Measurements from ENCODE around the gene APOBEC3A. TPM values are rescaled to one million over a fixed set of nuclear protein-coding genes. Genes with fewer than 3 reads are reported as not detected.

The APOBEC3A gene
- total RNA-seq, 1 donor from 2014 or later = 1.0 TPM

- no peak for DNase-seq (ENCODE audit: low read depth)
- no peaks in the 10 kb centered on the region for H3K36me3 ChIP-seq (ENCODE audit: control insufficient read depth, insufficient read depth, low read length)
- H3K27me3 ChIP-seq (ENCODE audit: control insufficient read depth, insufficient read depth, low read length) = no peaks in the 10 kb centered on the region
- H3K4me3 ChIP-seq (ENCODE audit: low read depth, low read length) = no peak overlapping the region
- no peak for TF ChIP-seq CTCF (IDR thresholded peaks at IDR 0.05; ENCODE audit: insufficient read depth, low read length, poor library complexity, severe bottlenecking)
Measured at GRCh38 chr22:38964989-38965388, 7.6 kb downstream of the APOBEC3A start.

DNA sequence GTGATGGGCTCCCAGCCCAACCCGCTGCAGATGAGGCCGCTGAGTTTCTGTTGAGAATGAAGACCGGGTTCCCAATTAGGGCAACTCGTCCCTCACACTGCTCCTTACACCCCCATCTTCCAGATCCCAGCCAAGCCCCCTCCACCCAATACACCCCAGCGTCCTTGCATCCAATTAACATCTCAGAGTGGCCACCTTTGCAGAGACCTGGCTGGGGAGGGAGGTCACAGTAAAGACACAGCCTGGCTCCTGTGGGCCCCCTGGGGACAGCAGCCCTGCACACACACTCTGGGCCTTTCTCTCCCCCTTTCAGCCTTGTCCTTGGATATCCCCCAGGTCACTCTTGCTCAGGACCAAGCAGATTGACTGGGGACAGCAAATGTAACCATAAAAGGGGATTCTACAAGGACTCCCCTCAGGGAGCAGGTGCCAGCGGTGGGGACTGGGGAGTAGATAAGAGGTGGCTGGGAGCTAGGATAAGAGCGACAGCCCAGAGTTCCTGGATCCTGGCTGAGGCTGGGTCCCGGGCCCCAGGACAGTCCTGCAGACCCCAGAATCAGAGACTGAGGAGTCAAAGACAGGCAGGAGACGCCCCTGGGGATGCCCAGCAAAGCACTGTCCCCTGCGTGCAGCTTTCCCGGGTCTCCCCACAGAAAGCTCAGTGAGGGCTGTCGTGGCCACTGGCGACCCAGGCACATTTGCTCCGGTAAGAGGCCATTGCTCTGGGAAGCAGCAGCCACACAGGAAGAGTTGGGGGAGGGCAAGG is 8.4 kb downstream of the APOBEC3A start:
- H3K36me3 ChIP-seq (ENCODE audit: control insufficient read depth, insufficient read depth, low read length) = no peaks in the 10 kb centered on the region
- DNase-seq (ENCODE audit: low read depth) = no peak
- H3K27me3 ChIP-seq (ENCODE audit: control insufficient read depth, insufficient read depth, low read length) = no peaks in the 10 kb centered on the region
- H3K4me3 ChIP-seq (ENCODE audit: low read depth, low read length) = no peak overlapping the region
- no peak for TF ChIP-seq CTCF (IDR thresholded peaks at IDR 0.05; ENCODE audit: insufficient read depth, low read length, poor library complexity, severe bottlenecking)

DNA sequence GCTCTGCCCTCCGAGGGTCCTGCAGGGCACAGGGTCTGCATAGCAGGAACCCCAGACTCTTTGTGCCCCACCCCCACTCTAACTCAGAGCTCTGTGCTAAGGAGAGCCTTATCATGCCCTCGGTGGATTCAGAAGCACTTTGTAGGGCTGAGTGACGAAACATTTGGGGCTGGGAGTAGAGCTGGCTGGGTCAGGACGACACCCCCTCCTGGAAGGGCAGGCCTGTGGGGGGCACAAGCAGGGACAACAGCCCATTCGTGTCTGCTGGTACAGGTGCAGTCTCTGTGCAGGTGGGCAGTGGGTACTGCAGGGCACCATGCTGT is 8.9 kb downstream of the APOBEC3A start:
- no peak for TF ChIP-seq CTCF (IDR thresholded peaks at IDR 0.05; ENCODE audit: insufficient read depth, low read length, poor library complexity, severe bottlenecking)
- no peaks in the 10 kb centered on the region for H3K36me3 ChIP-seq (ENCODE audit: control insufficient read depth, insufficient read depth, low read length)
- no peak overlapping the region for H3K4me3 ChIP-seq (ENCODE audit: low read depth, low read length)
- no peak for DNase-seq (ENCODE audit: low read depth)
- H3K27me3 ChIP-seq (ENCODE audit: control insufficient read depth, insufficient read depth, low read length) = no peaks in the 10 kb centered on the region

- DNase-seq (ENCODE audit: low read depth) = no peak
Measured at GRCh38 chr22:38966942-38967341, 9.5 kb downstream of the APOBEC3A start.

DNA sequence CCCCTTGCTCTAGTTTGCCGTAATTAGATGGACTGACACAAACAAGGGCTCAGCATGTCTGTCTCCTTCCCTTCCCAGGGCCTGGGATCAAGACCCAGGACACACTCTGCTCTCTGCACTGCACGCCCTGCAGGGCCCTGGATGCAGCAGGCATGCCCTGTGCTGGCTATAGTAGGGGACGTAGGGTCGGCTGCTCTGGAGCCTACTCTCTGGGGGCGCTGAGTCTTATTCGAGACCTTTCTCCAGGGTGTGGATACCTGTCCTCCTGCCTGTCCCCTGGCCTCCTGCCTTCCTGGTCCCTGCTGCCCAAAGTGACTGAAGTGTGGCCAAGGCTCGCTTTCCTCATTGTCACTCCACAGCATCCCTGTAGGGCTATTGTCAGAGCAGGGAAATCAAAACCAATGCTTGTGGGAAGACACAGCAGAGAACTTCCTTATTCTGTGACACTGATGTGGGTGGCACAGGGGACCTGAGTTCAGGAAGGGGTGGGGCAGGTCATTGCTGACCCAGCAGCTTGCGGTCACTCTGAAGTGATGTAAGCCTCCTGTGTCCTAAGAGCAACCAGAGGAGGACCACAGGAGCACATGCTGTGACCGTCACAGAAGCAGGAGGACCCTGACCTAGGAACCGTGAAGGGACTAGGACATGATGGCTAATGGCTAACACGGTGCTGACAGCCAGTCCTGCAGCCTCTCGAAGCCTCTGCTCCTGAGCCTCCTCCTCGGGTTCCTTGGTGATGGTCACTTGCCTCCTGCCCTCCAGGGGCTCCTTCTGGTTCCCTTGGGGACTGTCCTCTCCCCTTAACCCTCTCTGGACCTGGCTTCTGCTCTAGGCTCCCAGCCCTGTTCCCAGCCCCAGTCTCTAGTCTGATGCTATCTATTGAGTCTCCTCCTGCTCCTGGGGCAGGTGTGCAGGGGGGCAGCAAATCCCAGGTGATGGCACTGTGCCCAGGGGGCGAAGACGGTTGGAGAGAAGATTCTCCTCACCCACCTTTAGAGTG is 10.3 kb downstream of the APOBEC3A start:
- Histone ChIP-seq H3K36me3 (ENCODE audit: control insufficient read depth, insufficient read depth, low read length) (no peaks in the 10 kb centered on the region), H3K27me3 (ENCODE audit: control insufficient read depth, insufficient read depth, low read length) (no peaks in the 10 kb centered on the region), H3K4me3 (ENCODE audit: low read depth, low read length) (no peak overlapping the region)
- no peak for TF ChIP-seq CTCF (IDR thresholded peaks at IDR 0.05; ENCODE audit: insufficient read depth, low read length, poor library complexity, severe bottlenecking)
- no peak for DNase-seq (ENCODE audit: low read depth)

More at GRCh38 chr22:38966942-38967341, 9.5 kb downstream of the APOBEC3A start:
- H3K4me3 ChIP-seq (ENCODE audit: low read depth, low read length) = no peak overlapping the region
- H3K36me3 ChIP-seq (ENCODE audit: control insufficient read depth, insufficient read depth, low read length) = no peaks in the 10 kb centered on the region
- no peaks in the 10 kb centered on the region for H3K27me3 ChIP-seq (ENCODE audit: control insufficient read depth, insufficient read depth, low read length)
- TF ChIP-seq CTCF (IDR thresholded peaks at IDR 0.05; ENCODE audit: insufficient read depth, low read length, poor library complexity, severe bottlenecking) = no peak
